Measurements from ENCODE around the gene ZBTB12. TPM values are rescaled to one million over a fixed set of nuclear protein-coding genes. Genes with fewer than 3 reads are reported as not detected.
A peak's percentile ranks its signal among the peaks of the same experiment; 100 is the strongest.

ZBTB12 gene
- total and polyA plus RNA-seq, 2 of the 13 experiments (the other 11 are each of a cell fraction or from before 2014, with no cell fraction given): 4.8 to 6.0 TPM

- Histone ChIP-seq H2AFZ (ENCODE audit: low read length) (no peak overlapping the region), H4K20me1 (ENCODE audit: insufficient read depth, low read length) (no peaks in the 10 kb centered on the region), H3K9me3 (ENCODE audit: low read length) (no peaks in the 10 kb centered on the region), H3K27ac (ENCODE audit: extremely low read length, insufficient read depth, low read length) (no peak overlapping the region), H3K36me3 (replicated peaks in 1 of 2; ENCODE audit: control insufficient read depth in 1 of 2, insufficient read depth in 2 of 2, low read length in 2 of 2) (no peaks in the 10 kb centered on the region), H3K27me3 (ENCODE audit: control insufficient read depth in 1 of 2, insufficient read depth in 2 of 2, low read length in 2 of 2) (no peaks in the 10 kb centered on the region), H3K79me2 (ENCODE audit: insufficient read depth, low read length) (no peaks in the 10 kb centered on the region), H3K9ac (ENCODE audit: insufficient read depth, low read depth, low read length) (no peak overlapping the region), H3K4me1 (ENCODE audit: insufficient read depth, low read length) (peaks cover 61% of the 10 kb centered on the region), H3K4me2 (ENCODE audit: low read depth, low read length) (peak overlapping the region; percentile 51), H3K4me3 (replicated peaks in 1 of 3; ENCODE audit: insufficient read depth in 1 of 3, low read depth in 2 of 3, low read length in 3 of 3) (peak overlapping the region in 1 of 3 experiments; percentile 18; a peak in 1 of 6 replicates)
- WGBS (ENCODE audit: low lambda C conversion rate): 70% methylated on average over 15 of the region's 16 CpGs
- in situ Hi-C loops (cut with HindIII; ENCODE audit: extremely low pct_ligation_motif_present, low pct_unique_long_range_greater_than_20kb) (no loop called here), intact Hi-C loops (cut with micrococcal nuclease; ENCODE audit: unreplicated experiment) (no loop called here)
- FAIRE-seq (no peak), DNase-seq (ENCODE audit: low spot score) (no peak), ATAC-seq (peak; percentile 35)
- ChIA-PET POLR2A (interaction anchor here (2.4 kb wide), 1 partner anchor 8 kb away, joined by 13 read pairs; the partner anchor contains the start of gene NEU1), CTCF (ENCODE audit: low intra/inter-chr PET ratio, low total read pairs) (no interaction called here)
- no TSS peak for BruUV-seq (replicated peaks)
- peak; percentile 63 for TF ChIP-seq CTCF (CRISPR knock-in tag; IDR thresholded peaks at IDR 0.05)
- no peak for TF ChIP-seq HIC2 (CRISPR knock-in tag; IDR thresholded peaks at IDR 0.05; ENCODE audit: low read depth)
- no peak; the same call in 1 of the 2 replicates for TF ChIP-seq TAF1 (CRISPR knock-in tag; IDR thresholded peaks at IDR 0.05)
- TF ChIP-seq SP140L (CRISPR knock-in tag; IDR thresholded peaks at IDR 0.05; ENCODE audit: borderline replicate concordance): no peak
- TF ChIP-seq ZNF788 (CRISPR knock-in tag; IDR thresholded peaks at IDR 0.05; ENCODE audit: borderline replicate concordance): no peak
- TF ChIP-seq RORA (CRISPR knock-in tag; IDR thresholded peaks at IDR 0.05): no peak
- 0 out of 2 replicates have a peak, but pooled peaks have one; percentile 46 for TF ChIP-seq ZNF34 (CRISPR knock-in tag; IDR thresholded peaks at IDR 0.05; ENCODE audit: borderline replicate concordance)
- TF ChIP-seq HDAC1 (CRISPR knock-in tag; IDR thresholded peaks at IDR 0.05): no peak
- TF ChIP-seq ZBTB33 (CRISPR knock-in tag; IDR thresholded peaks at IDR 0.05): peak; percentile 57; the same call in 1 of the 2 replicates
- 0 out of 2 replicates have a peak, but pooled peaks have one; percentile 43 for TF ChIP-seq ZNF660 (CRISPR knock-in tag; IDR thresholded peaks at IDR 0.05; ENCODE audit: borderline replicate concordance, low read depth)
- 0 out of 2 replicates have a peak, but pooled peaks have one; percentile 28 for TF ChIP-seq MEIS1 (CRISPR knock-in tag; IDR thresholded peaks at IDR 0.05; ENCODE audit: borderline replicate concordance)
- no peak for TF ChIP-seq ZKSCAN1 (IDR thresholded peaks at IDR 0.05; ENCODE audit: low read length)
- peak; percentile 49; the same call in 1 of the 2 replicates for TF ChIP-seq KDM1A (CRISPR knock-in tag; IDR thresholded peaks at IDR 0.05)
- no peak for TF ChIP-seq EEA1 (CRISPR knock-in tag; IDR thresholded peaks at IDR 0.05; ENCODE audit: borderline replicate concordance)
- no peak for TF ChIP-seq MTF2 (CRISPR knock-in tag; IDR thresholded peaks at IDR 0.05; ENCODE audit: borderline replicate concordance)
- TF ChIP-seq MXI1 (IDR thresholded peaks at IDR 0.05; ENCODE audit: borderline replicate concordance, low read depth, low read length): 0 out of 3 replicates have a peak, but pooled peaks have one; percentile 9
- no peak for TF ChIP-seq CSRNP1 (CRISPR knock-in tag; IDR thresholded peaks at IDR 0.05)
Observed at GRCh38 chr6:31870385-31870921, 31.4 kb downstream of the ZBTB12 start.

Measured in HepG2 (cell line).